ENCODE results near the gene CTDSPL2.

The CTDSPL2 gene

GRCh38 chr15:44414001-44414400 is 13.4 kb upstream of the CTDSPL2 start:
- TF ChIP-seq CTCF (IDR thresholded peaks at IDR 0.05; ENCODE audit: control insufficient read depth, extremely low read depth, insufficient read depth): no peak
- no peak for DNase-seq (ENCODE audit: low read depth)
- no peak overlapping the region for H3K4me3 ChIP-seq (ENCODE audit: low read depth, low read length)

DNA sequence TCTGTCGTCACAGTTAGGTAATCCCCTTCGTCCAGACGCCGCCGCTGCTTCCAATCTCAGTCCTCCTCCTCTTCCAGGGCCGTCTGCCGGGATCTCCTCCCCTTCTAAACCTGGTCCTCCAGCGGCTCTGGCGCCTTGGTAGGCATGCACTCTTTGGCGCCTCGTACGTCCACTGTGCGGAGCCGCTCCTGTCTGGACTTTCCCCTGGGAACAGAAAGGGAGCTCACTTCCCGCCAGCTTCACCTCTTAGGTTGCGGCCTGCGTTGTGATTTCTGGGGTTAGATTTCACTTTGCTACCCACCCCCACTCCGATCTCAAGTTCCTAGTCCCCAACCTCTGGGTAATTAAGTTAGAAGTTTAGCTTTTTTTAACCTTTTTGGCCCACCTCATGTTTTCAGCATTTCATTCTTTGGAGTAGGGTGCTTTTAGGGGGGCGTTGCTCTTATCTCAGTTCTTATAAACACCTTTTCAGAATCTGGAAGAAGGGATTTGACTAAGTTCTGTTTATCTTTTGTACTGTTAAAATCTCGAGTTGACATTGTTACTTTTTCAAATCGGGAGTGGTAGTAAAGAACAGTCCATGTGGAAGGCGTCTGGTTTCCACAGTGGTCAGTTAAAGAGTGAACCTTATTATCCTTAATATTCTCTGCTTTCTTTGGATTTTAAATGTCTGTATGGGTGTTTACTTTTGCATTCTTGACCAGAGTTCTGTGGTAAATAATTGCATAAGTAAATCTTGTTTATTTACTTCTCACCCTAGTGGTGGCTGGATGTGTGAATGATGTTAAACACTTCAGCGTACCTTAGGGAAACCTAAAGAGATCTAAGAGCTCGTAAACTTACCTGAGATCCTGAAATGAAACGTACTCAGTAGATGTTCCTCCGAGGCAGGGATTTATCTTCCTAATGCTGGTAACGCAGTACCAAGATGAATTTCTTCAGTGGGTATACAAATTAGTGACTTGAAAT is 611 bp downstream of the CTDSPL2 start:
- peak overlapping the region; percentile 65 for H3K4me3 ChIP-seq (ENCODE audit: low read depth, low read length)
- TF ChIP-seq CTCF (IDR thresholded peaks at IDR 0.05; ENCODE audit: control insufficient read depth, extremely low read depth, insufficient read depth): no peak
- DNase-seq (ENCODE audit: low read depth): peak; percentile 42

GRCh38 chr15:44435893-44436667 is 8.7 kb downstream of the CTDSPL2 start:
- no peak overlapping the region for H3K4me3 ChIP-seq (ENCODE audit: low read depth, low read length)
- TF ChIP-seq CTCF (IDR thresholded peaks at IDR 0.05; ENCODE audit: control insufficient read depth, extremely low read depth, insufficient read depth): no peak
- DNase-seq (ENCODE audit: low read depth): no peak

- no peak overlapping the region for H3K4me3 ChIP-seq (ENCODE audit: low read depth, low read length)
- no peak for TF ChIP-seq CTCF (IDR thresholded peaks at IDR 0.05; ENCODE audit: control insufficient read depth, extremely low read depth, insufficient read depth)
- DNase-seq (ENCODE audit: low read depth): no peak
These were observed 11.0 kb downstream of the CTDSPL2 start for GRCh38 chr15:44438402-44438801.

- no peak for DNase-seq (ENCODE audit: low read depth)
- TF ChIP-seq CTCF (IDR thresholded peaks at IDR 0.05; ENCODE audit: control insufficient read depth, extremely low read depth, insufficient read depth): no peak
These were observed 13.7 kb downstream of the CTDSPL2 start for GRCh38 chr15:44441095-44441501.

GRCh38 chr15:44443515-44443914 is 16.1 kb downstream of the CTDSPL2 start:
- no peak overlapping the region for H3K4me3 ChIP-seq (ENCODE audit: low read depth, low read length)
- DNase-seq (ENCODE audit: low read depth): no peak
- TF ChIP-seq CTCF (IDR thresholded peaks at IDR 0.05; ENCODE audit: control insufficient read depth, extremely low read depth, insufficient read depth): no peak

More at GRCh38 chr15:44441095-44441501, 13.7 kb downstream of the CTDSPL2 start:
- H3K4me3 ChIP-seq (ENCODE audit: low read depth, low read length): no peak overlapping the region

All from LNCaP clone FGC (cell line).